Endothelial cell of umbilical vein (primary cell): ENCODE data around the gene RPAP3.

ENCODE experiments used
- CTCF ChIP-seq, 2 donors: IDR thresholded peaks; 1 replicate in 1 of 2; 2 replicates in 1 of 2; pipeline ENCODE4 v1.5.1; 2011; ENCODE audit warnings: low read length in 2 of 2, mild to moderate bottlenecking in 2 of 2, moderate library complexity in 2 of 2, control low read depth in 1 of 2, inconsistent platforms in 1 of 2, low read depth in 1 of 2; ENCODE audit not compliant: insufficient read depth in 1 of 2; ENCODE audit errors: extremely low read depth in 1 of 2
- EZH2 ChIP-seq: IDR thresholded peaks from 2 replicates; pipeline ENCODE4 v1.6.1; 2012; ENCODE audit warnings: borderline replicate concordance, low read depth, mild to moderate bottlenecking, moderate library complexity, low read length, inconsistent platforms; ENCODE audit not compliant: severe bottlenecking
- FOS ChIP-seq: IDR thresholded peaks from 2 replicates; pipeline ENCODE4 v1.6.1; 2011; ENCODE audit warnings: mild to moderate bottlenecking, low read length, moderate library complexity, borderline replicate concordance; ENCODE audit not compliant: insufficient read depth
- GATA2 ChIP-seq: IDR thresholded peaks from 2 replicates; pipeline ENCODE4 v1.7.0; 2011; ENCODE audit warnings: low read depth, mild to moderate bottlenecking, moderate library complexity, mixed read lengths, low read length; ENCODE audit not compliant: insufficient read length, insufficient read depth
- JUN ChIP-seq: IDR thresholded peaks from 2 replicates; pipeline ENCODE4 v1.6.1; 2011; ENCODE audit warnings: borderline replicate concordance, low read depth; ENCODE audit not compliant: insufficient read length, insufficient read depth
- MYC ChIP-seq: IDR thresholded peaks from one replicate; pipeline ENCODE4 v1.6.1; 2011; ENCODE audit warnings: mild to moderate bottlenecking, low read depth, low read length
- POLR2A ChIP-seq: IDR thresholded peaks from 2 replicates; pipeline ENCODE4 v1.6.1; 2012; ENCODE audit warnings: low read depth, mild to moderate bottlenecking, control low read depth, low read length
- POLR2AphosphoS5 ChIP-seq: IDR thresholded peaks from 2 replicates; pipeline ENCODE4 v1.6.1; 2012; ENCODE audit warnings: low read depth, mild to moderate bottlenecking, control low read depth, low read length, moderate library complexity; ENCODE audit not compliant: insufficient read depth

- TF ChIP-seq EZH2 (no peak), CTCF (IDR thresholded peaks at IDR 0.05; ENCODE audit: extremely low read depth in 1 of 2, insufficient read depth in 1 of 2, low read depth in 1 of 2, low read length in 2 of 2) (no peak), POLR2A (no peak), JUN (no peak), POLR2AphosphoS5 (no peak), MYC (no peak), FOS (no peak), GATA2 (no peak)
Measured at GRCh38 chr12:47615711-47616110, 90.1 kb downstream of the RPAP3 start.
